Hematopoietic multipotent progenitor cell treated with erythropoietin and hydrocortisone succinate and interleukin-3 and kit ligand, for 17 days (in vitro differentiated cells): ENCODE results near the gene LRRC75B.
A peak's percentile ranks its signal among the peaks of the same experiment; 100 is the strongest.
"Not testable (repeated sequence)": the region's sequence is repeated elsewhere in the genome, so short reads cannot be mapped to it uniquely, and the experiment has no call there.

Experiments
- DNase-seq: peaks from one replicate; pipeline ENCODE4 v3.0.0-alpha.2; 2015; ENCODE audit warnings: low spot score

The LRRC75B gene

GRCh38 chr22:24592851-24593558 lies at the start of gene LRRC75B:
Gene LRRC75B (minus strand): TSS chr22:24593073. CDS start chr22:24593039, 34 bp downstream.
- DNase-seq = peak; percentile 39

- not testable (repeated sequence) for DNase-seq
Measured at GRCh38 chr22:24642307-24642706, 49.4 kb upstream of the LRRC75B start.

- not testable (repeated sequence) for DNase-seq
Measured at GRCh38 chr22:24636513-24636912, 43.6 kb upstream of the LRRC75B start.

GRCh38 chr22:24634776-24635389 lies 42.0 kb upstream of the LRRC75B start:
- DNase-seq = not testable (repeated sequence)

GRCh38 chr22:24633231-24634023 lies 40.6 kb upstream of the LRRC75B start:
- not testable (repeated sequence) for DNase-seq

- not testable (repeated sequence) for DNase-seq
Measured at GRCh38 chr22:24632642-24633041, 39.8 kb upstream of the LRRC75B start.

GRCh38 chr22:24631430-24632122 lies 38.7 kb upstream of the LRRC75B start:
- DNase-seq = not testable (repeated sequence)

GRCh38 chr22:24630812-24631427 lies 38.0 kb upstream of the LRRC75B start:
- DNase-seq = not testable (repeated sequence)

- DNase-seq = peak; percentile 18
Measured at GRCh38 chr22:24629069-24629468, 36.2 kb upstream of the LRRC75B start.

GRCh38 chr22:24627911-24628310 lies 35.0 kb upstream of the LRRC75B start:
- DNase-seq = not testable (repeated sequence)

GRCh38 chr22:24622596-24622995 lies 29.7 kb upstream of the LRRC75B start:
- not testable (repeated sequence) for DNase-seq

- DNase-seq = not testable (repeated sequence)
Measured at GRCh38 chr22:24621244-24621643, 28.4 kb upstream of the LRRC75B start.

- not testable (repeated sequence) for DNase-seq
Measured at GRCh38 chr22:24614794-24615193, 21.9 kb upstream of the LRRC75B start.

- not testable (repeated sequence) for DNase-seq
Measured at GRCh38 chr22:24609888-24610287, 17.0 kb upstream of the LRRC75B start.

- DNase-seq = not testable (repeated sequence)
Measured at GRCh38 chr22:24608327-24608726, 15.5 kb upstream of the LRRC75B start.

- peak; percentile 91 for DNase-seq
Measured at GRCh38 chr22:24607429-24607983, 14.6 kb upstream of the LRRC75B start.

- DNase-seq = peak; percentile 34
Measured at GRCh38 chr22:24606340-24606739, 13.5 kb upstream of the LRRC75B start.

- DNase-seq = peak; percentile 45
Measured at GRCh38 chr22:24603770-24604629, 11.1 kb upstream of the LRRC75B start.

- DNase-seq = peak; percentile 16
Measured at GRCh38 chr22:24602847-24603769, 10.2 kb upstream of the LRRC75B start, which contains the start of gene GGT1. Gene GGT1 (plus strand): TSS chr22:24603193. CDS start chr22:24611082, 7,889 bp downstream.
